ENCODE results near the gene PDCD5. TPM values are rescaled to one million over a fixed set of nuclear protein-coding genes. Genes with fewer than 3 reads are reported as not detected.

PDCD5 gene
- total and polyA plus RNA-seq, 5 donors from 2014 or later = 35.3 to 201 (median 147) TPM

Other genes with a start within 250 kb of the PDCD5 start
- gene ZNF507, start 235.6 kb upstream of the PDCD5 start, total RNA-seq = 32.1 TPM
- gene ZNF507, start 235.6 kb upstream of the PDCD5 start, polyA plus RNA-seq = 1 to 10 TPM; 5.6 to 7.5 (median 6.0) TPM
- gene DPY19L3, start 175.4 kb upstream of the PDCD5 start, total RNA-seq = 17.4 TPM
- gene DPY19L3, start 175.4 kb upstream of the PDCD5 start, polyA plus RNA-seq = 1 to 10 TPM; 4.5 to 6.4 (median 5.7) TPM
- gene ANKRD27, start 94.0 kb downstream of the PDCD5 start, total RNA-seq = 39.0 TPM
- gene ANKRD27, start 94.0 kb downstream of the PDCD5 start, polyA plus RNA-seq = 10 to 100 TPM; 17.2 to 22.8 (median 19.0) TPM
- 0.39 TPM for gene RGS9BP, start 94.7 kb downstream of the PDCD5 start, total RNA-seq
- under 1 TPM in 2 of 4 donors, not detected in 2; 0.26 to 0.32 TPM for gene RGS9BP, start 94.7 kb downstream of the PDCD5 start, polyA plus RNA-seq
- gene NUDT19, start 110.6 kb downstream of the PDCD5 start, total RNA-seq = 7.3 TPM
- gene NUDT19, start 110.6 kb downstream of the PDCD5 start, polyA plus RNA-seq = 1 to 10 TPM; 3.1 to 5.0 (median 4.0) TPM
- gene TDRD12, start 138.6 kb downstream of the PDCD5 start, total RNA-seq = 0.42 TPM
- gene TDRD12, start 138.6 kb downstream of the PDCD5 start, polyA plus RNA-seq = under 1 TPM in 3 of 4 donors, not detected in 1; 0.35 to 1.00 (median 0.48) TPM

Data from CD4-positive, CD25-positive, alpha-beta regulatory T cell (primary cell).